Measurements from ENCODE around the gene NEDD4L. TPM values are rescaled to one million over a fixed set of nuclear protein-coding genes. Genes with fewer than 3 reads are reported as not detected.

Gene NEDD4L
- polyA plus RNA-seq, 1 of the 3 experiments (the other 2 are of a cell fraction) = 13.2 TPM

DNA sequence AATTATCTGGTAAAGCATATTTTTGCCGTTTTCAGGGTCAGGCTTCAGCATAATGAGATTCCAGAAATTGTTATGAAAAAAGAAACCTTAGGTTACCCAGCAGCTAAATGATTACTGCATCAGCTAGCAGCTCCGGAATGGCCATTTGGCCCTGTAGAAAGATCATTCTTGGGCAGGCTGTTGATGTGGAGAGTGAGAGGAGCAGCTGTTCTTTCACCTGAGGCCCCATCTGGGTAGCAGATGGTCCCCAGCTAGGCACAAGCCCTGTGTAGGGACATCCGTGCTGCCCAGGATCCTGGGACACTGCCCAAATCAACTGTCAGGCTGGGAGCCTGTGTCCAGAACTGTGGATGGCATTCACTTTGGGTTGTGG, 61.8 kb downstream of the NEDD4L start (continued):
- TF ChIP-seq, protein P1, sequence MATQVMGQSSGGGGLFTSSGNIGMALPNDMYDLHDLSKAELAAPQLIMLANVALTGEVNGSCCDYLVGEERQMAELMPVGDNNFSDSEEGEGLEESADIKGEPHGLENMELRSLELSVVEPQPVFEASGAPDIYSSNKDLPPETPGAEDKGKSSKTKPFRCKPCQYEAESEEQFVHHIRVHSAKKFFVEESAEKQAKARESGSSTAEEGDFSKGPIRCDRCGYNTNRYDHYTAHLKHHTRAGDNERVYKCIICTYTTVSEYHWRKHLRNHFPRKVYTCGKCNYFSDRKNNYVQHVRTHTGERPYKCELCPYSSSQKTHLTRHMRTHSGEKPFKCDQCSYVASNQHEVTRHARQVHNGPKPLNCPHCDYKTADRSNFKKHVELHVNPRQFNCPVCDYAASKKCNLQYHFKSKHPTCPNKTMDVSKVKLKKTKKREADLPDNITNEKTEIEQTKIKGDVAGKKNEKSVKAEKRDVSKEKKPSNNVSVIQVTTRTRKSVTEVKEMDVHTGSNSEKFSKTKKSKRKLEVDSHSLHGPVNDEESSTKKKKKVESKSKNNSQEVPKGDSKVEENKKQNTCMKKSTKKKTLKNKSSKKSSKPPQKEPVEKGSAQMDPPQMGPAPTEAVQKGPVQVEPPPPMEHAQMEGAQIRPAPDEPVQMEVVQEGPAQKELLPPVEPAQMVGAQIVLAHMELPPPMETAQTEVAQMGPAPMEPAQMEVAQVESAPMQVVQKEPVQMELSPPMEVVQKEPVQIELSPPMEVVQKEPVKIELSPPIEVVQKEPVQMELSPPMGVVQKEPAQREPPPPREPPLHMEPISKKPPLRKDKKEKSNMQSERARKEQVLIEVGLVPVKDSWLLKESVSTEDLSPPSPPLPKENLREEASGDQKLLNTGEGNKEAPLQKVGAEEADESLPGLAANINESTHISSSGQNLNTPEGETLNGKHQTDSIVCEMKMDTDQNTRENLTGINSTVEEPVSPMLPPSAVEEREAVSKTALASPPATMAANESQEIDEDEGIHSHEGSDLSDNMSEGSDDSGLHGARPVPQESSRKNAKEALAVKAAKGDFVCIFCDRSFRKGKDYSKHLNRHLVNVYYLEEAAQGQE (IDR thresholded peaks at IDR 0.05; ENCODE audit: low read depth, low read length) = no peak
- no peak for TF ChIP-seq RAD21 (IDR thresholded peaks at IDR 0.05; ENCODE audit: low read length)
- TF ChIP-seq TEAD4 (IDR thresholded peaks at IDR 0.05; ENCODE audit: borderline replicate concordance, insufficient read depth) = no peak
- TF ChIP-seq RXRA (IDR thresholded peaks at IDR 0.05; ENCODE audit: borderline replicate concordance, low read depth) = no peak

DNA sequence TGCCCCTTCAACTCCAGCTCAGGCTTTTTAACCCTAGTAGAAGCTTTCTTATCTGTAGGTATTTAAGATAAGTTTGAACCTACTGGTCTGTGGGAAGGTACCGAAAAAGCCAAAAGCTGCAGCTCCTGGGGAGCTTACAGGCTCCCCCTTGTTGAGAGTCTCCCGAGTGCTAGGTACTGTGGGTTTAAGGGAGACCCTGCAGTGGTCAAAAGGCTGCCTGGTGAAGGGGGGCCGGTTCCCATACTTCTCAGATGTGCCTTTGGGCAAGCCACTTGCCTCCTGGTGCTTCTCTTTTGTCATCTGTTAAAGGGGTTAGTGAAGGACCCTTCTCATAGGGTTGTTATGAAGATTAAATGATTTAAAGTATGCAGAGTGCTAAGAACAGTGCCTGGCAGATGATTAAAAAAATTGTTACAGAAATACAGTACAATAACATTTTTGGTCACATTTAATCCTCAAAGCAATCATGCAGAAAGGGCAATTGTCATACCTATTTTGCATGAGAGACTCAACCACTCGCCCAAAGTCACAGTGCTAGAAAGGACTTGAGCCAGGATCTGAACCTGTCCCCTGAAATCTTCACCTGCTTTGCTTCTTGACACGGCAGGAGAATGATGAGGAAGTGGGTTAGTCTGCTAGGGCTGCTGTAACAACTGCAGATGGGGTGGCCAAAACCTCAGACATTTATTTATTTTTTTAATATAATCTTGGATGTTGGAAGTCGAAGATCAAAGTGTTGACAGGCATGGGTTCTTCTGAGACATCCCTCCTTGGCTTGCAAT, 62.5 kb downstream of the NEDD4L start:
- ChIA-PET CTCF (interaction anchor here (2.0 to 2.7 kb wide), 3 partner anchors 15 to 224 kb away, joined by 7 to 13 read pairs (median 10); partner anchors contain the start of gene NEDD4L), POLR2A (no interaction called here)
- TF ChIP-seq YY1 (IDR thresholded peaks at IDR 0.05; ENCODE audit: low read depth) (no peak), RFX5 (IDR thresholded peaks at IDR 0.05; ENCODE audit: low read length) (no peak), POLR2AphosphoS5 (IDR thresholded peaks at IDR 0.05; ENCODE audit: low read depth, low read length) (no peak), FOSL2 (IDR thresholded peaks at IDR 0.05; ENCODE audit: borderline replicate concordance, low read depth) (no peak), ELF1 (IDR thresholded peaks at IDR 0.05) (no peak), GABPA (IDR thresholded peaks at IDR 0.05; ENCODE audit: low read depth) (no peak), RXRA (IDR thresholded peaks at IDR 0.05; ENCODE audit: borderline replicate concordance, low read depth) (no peak)
- TF ChIP-seq, protein P2, sequence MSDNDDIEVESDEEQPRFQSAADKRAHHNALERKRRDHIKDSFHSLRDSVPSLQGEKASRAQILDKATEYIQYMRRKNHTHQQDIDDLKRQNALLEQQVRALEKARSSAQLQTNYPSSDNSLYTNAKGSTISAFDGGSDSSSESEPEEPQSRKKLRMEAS (IDR thresholded peaks at IDR 0.05; ENCODE audit: low read depth) = no peak
- TF ChIP-seq, protein P3, sequence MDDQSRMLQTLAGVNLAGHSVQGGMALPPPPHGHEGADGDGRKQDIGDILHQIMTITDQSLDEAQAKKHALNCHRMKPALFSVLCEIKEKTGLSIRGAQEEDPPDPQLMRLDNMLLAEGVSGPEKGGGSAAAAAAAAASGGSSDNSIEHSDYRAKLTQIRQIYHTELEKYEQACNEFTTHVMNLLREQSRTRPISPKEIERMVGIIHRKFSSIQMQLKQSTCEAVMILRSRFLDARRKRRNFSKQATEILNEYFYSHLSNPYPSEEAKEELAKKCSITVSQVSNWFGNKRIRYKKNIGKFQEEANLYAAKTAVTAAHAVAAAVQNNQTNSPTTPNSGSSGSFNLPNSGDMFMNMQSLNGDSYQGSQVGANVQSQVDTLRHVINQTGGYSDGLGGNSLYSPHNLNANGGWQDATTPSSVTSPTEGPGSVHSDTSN (IDR thresholded peaks at IDR 0.05) = no peak
- TF ChIP-seq, protein P4, sequence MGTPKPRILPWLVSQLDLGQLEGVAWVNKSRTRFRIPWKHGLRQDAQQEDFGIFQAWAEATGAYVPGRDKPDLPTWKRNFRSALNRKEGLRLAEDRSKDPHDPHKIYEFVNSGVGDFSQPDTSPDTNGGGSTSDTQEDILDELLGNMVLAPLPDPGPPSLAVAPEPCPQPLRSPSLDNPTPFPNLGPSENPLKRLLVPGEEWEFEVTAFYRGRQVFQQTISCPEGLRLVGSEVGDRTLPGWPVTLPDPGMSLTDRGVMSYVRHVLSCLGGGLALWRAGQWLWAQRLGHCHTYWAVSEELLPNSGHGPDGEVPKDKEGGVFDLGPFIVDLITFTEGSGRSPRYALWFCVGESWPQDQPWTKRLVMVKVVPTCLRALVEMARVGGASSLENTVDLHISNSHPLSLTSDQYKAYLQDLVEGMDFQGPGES (IDR thresholded peaks at IDR 0.05; ENCODE audit: low read depth, low read length) = no peak
- Histone ChIP-seq H3K4me3 (ENCODE audit: low read depth in 2 of 2, low read length in 1 of 2) (no peak overlapping the region), H2AFZ (ENCODE audit: low read depth) (no peak overlapping the region), H3K4me1 (ENCODE audit: control insufficient read depth in 1 of 2, insufficient read depth in 2 of 2, low read depth in 1 of 2, low read length in 1 of 2) (peaks cover 0 to 15% of the 10 kb centered on the region in 2 experiments; a peak in 2 of 4 replicates), H3K4me2 (no peak overlapping the region), H3K9ac (no peak overlapping the region), H3K36me3 (replicated peaks in 1 of 2; ENCODE audit: control insufficient read depth in 1 of 2, insufficient read depth in 2 of 2, low read length in 1 of 2) (no peaks in the 10 kb centered on the region), H3K9me3 (no peaks in the 10 kb centered on the region), H3F3A (replicated peaks; ENCODE audit: insufficient read depth) (no peaks in the 10 kb centered on the region), H3K79me2 (ENCODE audit: insufficient read depth) (no peaks in the 10 kb centered on the region), H4K20me1 (ENCODE audit: insufficient read depth) (no peaks in the 10 kb centered on the region), H3K27ac (ENCODE audit: low read depth in 2 of 2, low read length in 1 of 2) (no peak overlapping the region), H3K9me2 (no peaks in the 10 kb centered on the region), H3K27me3 (ENCODE audit: insufficient read depth) (no peaks in the 10 kb centered on the region)
- 88% methylated on average over 6 of the region's 6 CpGs for WGBS (ENCODE audit: low lambda C conversion rate)
- no peak for DNase-seq

Measured in SK-N-SH (cell line).